ENCODE data around the gene TWNK. TPM values are rescaled to one million over a fixed set of nuclear protein-coding genes. Genes with fewer than 3 reads are reported as not detected.

The TWNK gene
- total and polyA plus RNA-seq, 2 experiments from 2014 or later: 12.2 to 29.4 TPM

GRCh38 chr10:101041252-101041761 lies 54.0 kb downstream of the TWNK start:
- Histone ChIP-seq H4K20me1 (replicated peaks; ENCODE audit: insufficient read depth) (0 out of 2 replicates have a peak, but pooled peaks cover 6% of the 10 kb centered on the region), H3K4me3 (no peak overlapping the region), H2AFZ (no peak overlapping the region), H3K79me2 (replicated peaks; ENCODE audit: insufficient read depth) (no peaks in the 10 kb centered on the region), H3K4me1 (ENCODE audit: insufficient read depth) (peaks cover 12% of the 10 kb centered on the region), H3K27me3 (ENCODE audit: insufficient read depth) (peaks cover 50% of the 10 kb centered on the region), H3K4me2 (no peak overlapping the region), H3K9me2 (ENCODE audit: insufficient read depth) (no peaks in the 10 kb centered on the region), H3F3A (replicated peaks; ENCODE audit: low read depth) (0 out of 2 replicates have a peak, but pooled peaks cover 6% of the 10 kb centered on the region), H3K27ac (ENCODE audit: low read depth) (no peak overlapping the region), H3K36me3 (ENCODE audit: insufficient read depth) (no peaks in the 10 kb centered on the region)
- H3K4me3 Mint-ChIP-seq: no peak overlapping the region
- no peak overlapping the region for H3K27ac Mint-ChIP-seq
- no peak for TF ChIP-seq ZNF114 (CRISPR knock-in tag; IDR thresholded peaks at IDR 0.05)
- TF ChIP-seq EZH2phosphoT487 (IDR thresholded peaks at IDR 0.05; ENCODE audit: unreplicated experiment): no peak
- TF ChIP-seq EZH2 (IDR thresholded peaks at IDR 0.05; ENCODE audit: low read depth, unreplicated experiment): peak; percentile 39
- peak; percentile 89 to 93 for TF ChIP-seq CTCF (conservative IDR thresholded peaks at IDR 0.05; ENCODE audit: low read depth in 2 of 2)
- H3K4me1 Mint-ChIP-seq: peaks cover 19% of the 10 kb centered on the region
- ATAC-seq (peak; percentile 81), DNase-seq (ENCODE audit: low spot score) (peak; percentile 90)
- H3K9me3 Mint-ChIP-seq: no peaks in the 10 kb centered on the region
- peaks cover 51% of the 10 kb centered on the region for H3K27me3 Mint-ChIP-seq (ENCODE audit: insufficient read depth, low read depth, poor library complexity)
- H3K36me3 Mint-ChIP-seq (ENCODE audit: low read depth): no peaks in the 10 kb centered on the region

GRCh38 chr10:101042118-101042517 lies 54.8 kb downstream of the TWNK start:
- Histone ChIP-seq H3K4me1 (ENCODE audit: insufficient read depth) (peaks cover 19% of the 10 kb centered on the region), H4K20me1 (replicated peaks; ENCODE audit: insufficient read depth) (0 out of 2 replicates have a peak, but pooled peaks cover 6% of the 10 kb centered on the region), H3K4me2 (peak overlapping the region; percentile 86; the same call in 1 of the 2 replicates), H3F3A (replicated peaks; ENCODE audit: low read depth) (0 out of 2 replicates have a peak, but pooled peaks cover 6% of the 10 kb centered on the region), H3K9me2 (ENCODE audit: insufficient read depth) (no peaks in the 10 kb centered on the region), H3K27ac (ENCODE audit: low read depth) (no peak overlapping the region), H3K27me3 (ENCODE audit: insufficient read depth) (peaks cover 58% of the 10 kb centered on the region), H3K4me3 (peak overlapping the region; percentile 57), H3K79me2 (replicated peaks; ENCODE audit: insufficient read depth) (no peaks in the 10 kb centered on the region), H3K36me3 (ENCODE audit: insufficient read depth) (no peaks in the 10 kb centered on the region), H2AFZ (no peak overlapping the region)
- Mint-ChIP-seq H3K9me3 (no peaks in the 10 kb centered on the region), H3K36me3 (ENCODE audit: low read depth) (no peaks in the 10 kb centered on the region), H3K4me3 (peak overlapping the region; percentile 90), H3K27me3 (ENCODE audit: insufficient read depth, low read depth, poor library complexity) (peaks cover 56% of the 10 kb centered on the region), H3K4me1 (peaks cover 27% of the 10 kb centered on the region), H3K27ac (no peak overlapping the region)
- no peak for DNase-seq (ENCODE audit: low spot score)
- no peak for ATAC-seq
- TF ChIP-seq CREB1 (CRISPR knock-in tag; IDR thresholded peaks at IDR 0.05; ENCODE audit: low read depth) (no peak), EZH2 (IDR thresholded peaks at IDR 0.05; ENCODE audit: low read depth, unreplicated experiment) (peak; percentile 32)

- peak; percentile 71 for TF ChIP-seq EZH2 (IDR thresholded peaks at IDR 0.05; ENCODE audit: low read depth, unreplicated experiment)
- no peak for TF ChIP-seq ZNF114 (CRISPR knock-in tag; IDR thresholded peaks at IDR 0.05)
- peak; percentile 39; the same call in 1 of the 2 replicates for TF ChIP-seq POLR2AphosphoS5 (IDR thresholded peaks at IDR 0.05; ENCODE audit: low read depth)
- Histone ChIP-seq H4K20me1 (replicated peaks; ENCODE audit: insufficient read depth) (0 out of 2 replicates have a peak, but pooled peaks cover 6% of the 10 kb centered on the region), H3K79me2 (replicated peaks; ENCODE audit: insufficient read depth) (no peaks in the 10 kb centered on the region), H3K4me2 (peak overlapping the region; percentile 86), H3F3A (replicated peaks; ENCODE audit: low read depth) (0 out of 2 replicates have a peak, but pooled peaks cover 6% of the 10 kb centered on the region), H3K27me3 (ENCODE audit: insufficient read depth) (peaks cover 65% of the 10 kb centered on the region), H3K9me2 (ENCODE audit: insufficient read depth) (no peaks in the 10 kb centered on the region), H3K4me1 (ENCODE audit: insufficient read depth) (peaks cover 21% of the 10 kb centered on the region), H3K4me3 (peak overlapping the region; percentile 57), H3K36me3 (ENCODE audit: insufficient read depth) (no peaks in the 10 kb centered on the region), H3K27ac (ENCODE audit: low read depth) (peak overlapping the region; percentile 28; the same call in 1 of the 2 replicates), H2AFZ (peak overlapping the region; percentile 96)
- H3K4me1 Mint-ChIP-seq: peaks cover 33% of the 10 kb centered on the region
- DNase-seq (ENCODE audit: low spot score): peak; percentile 99
- peak overlapping the region; percentile 70; the same call in 1 of the 2 replicates for H3K27ac Mint-ChIP-seq
- H3K4me3 Mint-ChIP-seq: peak overlapping the region; percentile 90
- ATAC-seq: peak; percentile 74
- H3K36me3 Mint-ChIP-seq (ENCODE audit: low read depth): no peaks in the 10 kb centered on the region
- H3K27me3 Mint-ChIP-seq (ENCODE audit: insufficient read depth, low read depth, poor library complexity): peaks cover 62% of the 10 kb centered on the region
- no peaks in the 10 kb centered on the region for H3K9me3 Mint-ChIP-seq
Measured at GRCh38 chr10:101042667-101043362, 55.5 kb downstream of the TWNK start.

All from GM23338 (cell line).